Right ventricle myocardium inferior (tissue), 1 donor: ENCODE results near the gene WNT7A. TPM values are rescaled to one million over a fixed set of nuclear protein-coding genes. Genes with fewer than 3 reads are reported as not detected.

Source experiments
- ATAC-seq: fragments of 200-7000 bp; cut with Tn5 transposase; one replicate; pipeline ENCODE4 v1.9.1; 2020; ENCODE audit warnings: mild to moderate bottlenecking, moderate library complexity
- DNase-seq: peaks from one replicate; pipeline ENCODE4 v3.0.0; 2021; ENCODE audit errors: missing footprints
- intact Hi-C: fragments of 100-400 bp; cut with DNase I; formaldehyde crosslinking; loops from one replicate; pipeline ENCODE4 v1.11.0; 2022
- total RNA-seq: library from RNA; stranded (reverse); fragmentation: NEBNext Ultra II Directional; extraction: Animal tissue kit (Norgen Biotek cat#: 25700); gene quantifications from one replicate; pipeline ENCODE4 v1.2.1, GENCODE V29; 2021
- donor health status: DM: no; HTN: yes; CAD: no; lungs with severe emphysema.

The WNT7A gene
- total RNA-seq, 1 donor from 2014 or later = not detected

DNA sequence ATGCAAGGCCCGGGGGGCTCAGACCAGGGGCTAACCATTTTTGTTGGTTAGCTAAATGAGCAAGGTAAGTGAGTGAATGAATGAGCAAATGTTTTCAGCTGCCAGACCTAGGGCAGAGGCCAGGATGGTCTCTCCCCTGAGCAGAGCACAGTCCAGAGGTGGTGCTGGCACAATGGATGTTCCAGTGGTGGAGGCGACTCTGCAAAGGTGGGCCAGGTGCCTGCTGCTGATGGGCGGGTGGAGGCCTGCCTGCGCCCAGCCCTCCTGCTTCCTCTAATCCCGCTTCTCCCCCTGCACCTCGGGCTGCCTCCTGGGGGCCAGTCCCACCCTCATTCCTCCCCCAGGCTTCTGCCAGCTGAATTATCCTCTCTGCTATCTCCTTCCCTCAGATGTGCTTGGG is 112.8 kb downstream of the WNT7A start:
- no peak for ATAC-seq
- DNase-seq = no peak
- intact Hi-C loops = no loop called here

Other genes starting within 250 kb of the WNT7A start
- 31.4 TPM for gene CHCHD4, start 244.8 kb upstream of the WNT7A start, total RNA-seq
- 40.0 TPM for gene TMEM43, start 245.0 kb upstream of the WNT7A start, total RNA-seq